OCI-LY1 (cell line): Measurements from ENCODE around the gene HLA-A.

Source experiments
- EZH2 ChIP-seq: fragments of 200-600 bp; sonication (generic), shearing (Covaris generic); IDR thresholded peaks from 2 replicates; pipeline ENCODE4 v1.8.0; 2017; ENCODE audit warnings: borderline replicate concordance, mixed run types, mild to moderate bottlenecking, antibody characterized with exemption, low read length, moderate library complexity, mixed read lengths
- TF ChIP-seq, protein P1 (sequence below): fragments of 200-600 bp; sonication (generic), shearing (Covaris generic); IDR thresholded peaks from 2 replicates; pipeline ENCODE4 v1.5.1; 2017; ENCODE audit warnings: mild to moderate bottlenecking, antibody characterized with exemption, low read length, moderate library complexity, mixed read lengths

DNA sequence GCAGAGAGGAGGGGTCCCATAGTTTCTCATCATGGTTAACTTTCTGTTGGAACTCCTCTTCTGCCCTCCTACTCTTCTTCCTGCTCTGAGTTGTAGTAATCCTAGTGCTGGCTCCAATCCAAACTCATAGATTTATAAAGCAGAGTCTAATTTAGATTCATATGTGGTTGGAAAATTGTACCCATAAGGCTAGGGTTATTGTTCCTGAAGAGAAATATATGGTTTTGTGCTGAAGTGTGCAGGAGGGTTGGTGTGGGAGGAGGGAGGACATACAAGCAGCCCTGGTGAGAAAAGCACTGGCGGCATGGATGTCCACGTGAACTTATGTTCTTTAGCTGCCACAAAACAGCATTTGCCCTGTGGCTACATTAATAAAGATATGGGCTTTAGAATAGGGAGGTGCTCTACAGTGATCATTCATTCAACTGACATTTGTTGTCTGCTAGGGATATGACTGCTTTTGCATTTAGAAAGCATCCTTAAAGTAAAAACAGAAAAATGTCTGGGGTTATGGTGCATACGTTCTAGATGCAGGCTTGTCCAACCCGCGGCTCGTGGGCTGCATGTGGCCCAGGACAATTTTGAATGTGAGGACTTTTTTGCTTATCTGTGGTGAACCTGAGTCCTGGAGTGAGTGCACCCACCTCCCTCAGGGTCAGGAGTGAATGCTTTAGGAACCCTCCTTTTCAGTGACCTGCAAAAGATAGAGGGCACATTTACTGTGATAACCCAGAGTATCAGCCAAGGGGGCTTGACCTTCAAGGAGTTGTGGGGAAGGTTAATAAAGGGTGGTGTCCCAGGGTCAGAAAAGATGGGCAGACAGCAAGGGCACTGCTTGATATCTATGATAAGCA is 4.1 kb downstream of the HLA-A start:
- TF ChIP-seq, protein P1, sequence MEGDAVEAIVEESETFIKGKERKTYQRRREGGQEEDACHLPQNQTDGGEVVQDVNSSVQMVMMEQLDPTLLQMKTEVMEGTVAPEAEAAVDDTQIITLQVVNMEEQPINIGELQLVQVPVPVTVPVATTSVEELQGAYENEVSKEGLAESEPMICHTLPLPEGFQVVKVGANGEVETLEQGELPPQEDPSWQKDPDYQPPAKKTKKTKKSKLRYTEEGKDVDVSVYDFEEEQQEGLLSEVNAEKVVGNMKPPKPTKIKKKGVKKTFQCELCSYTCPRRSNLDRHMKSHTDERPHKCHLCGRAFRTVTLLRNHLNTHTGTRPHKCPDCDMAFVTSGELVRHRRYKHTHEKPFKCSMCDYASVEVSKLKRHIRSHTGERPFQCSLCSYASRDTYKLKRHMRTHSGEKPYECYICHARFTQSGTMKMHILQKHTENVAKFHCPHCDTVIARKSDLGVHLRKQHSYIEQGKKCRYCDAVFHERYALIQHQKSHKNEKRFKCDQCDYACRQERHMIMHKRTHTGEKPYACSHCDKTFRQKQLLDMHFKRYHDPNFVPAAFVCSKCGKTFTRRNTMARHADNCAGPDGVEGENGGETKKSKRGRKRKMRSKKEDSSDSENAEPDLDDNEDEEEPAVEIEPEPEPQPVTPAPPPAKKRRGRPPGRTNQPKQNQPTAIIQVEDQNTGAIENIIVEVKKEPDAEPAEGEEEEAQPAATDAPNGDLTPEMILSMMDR, result no peak
- TF ChIP-seq EZH2, result no peak
